Colonic mucosa (tissue), 4 donors: ENCODE data around the gene SEBOX. TPM values are rescaled to one million over a fixed set of nuclear protein-coding genes. Genes with fewer than 3 reads are reported as not detected.
A peak's percentile ranks its signal among the peaks of the same experiment; 100 is the strongest.

Experiments used
- DNase-seq: peaks from one replicate; pipeline ENCODE4 v3.0.0-alpha.2; 2020
- H3K27ac ChIP-seq: fragments of 200-600 bp; one replicate; pipeline ENCODE4 v1.8.0; 2021
- H3K27me3 ChIP-seq: fragments of 200-600 bp; one replicate; pipeline ENCODE4 v1.8.0; 2021
- H3K36me3 ChIP-seq: fragments of 200-600 bp; one replicate; pipeline ENCODE4 v1.8.0; 2021
- H3K4me1 ChIP-seq: fragments of 200-600 bp; one replicate; pipeline ENCODE4 v1.8.0; 2021; ENCODE audit warnings: mild to moderate bottlenecking
- H3K4me3 ChIP-seq: fragments of 200-600 bp; one replicate; pipeline ENCODE4 v1.8.0; 2021
- H3K9ac ChIP-seq, 2 donors: one replicate each; pipeline ENCODE4 v1.7.0; 2013; ENCODE audit warnings: control low read depth in 2 of 2, low read depth in 2 of 2, low read length in 2 of 2
- H3K9me3 ChIP-seq: fragments of 200-600 bp; one replicate; pipeline ENCODE4 v1.8.0; 2021
- CTCF ChIP-seq: fragments of 200-600 bp; IDR thresholded peaks from one replicate; pipeline ENCODE4 v1.8.0; 2022; ENCODE audit warnings: antibody characterized with exemption, mild to moderate bottlenecking
- intact Hi-C: fragments of 100-400 bp; cut with DNase I; formaldehyde crosslinking; loops from one replicate; pipeline ENCODE4 v1.14.1; 2022
- total RNA-seq, 2 donors: library from RNA; stranded (reverse); fragmentation: NEBNext Ultra II Directional in 1 of 2; extraction: Animal tissue kit (Norgen Biotek cat#: 25700) in 1 of 2; gene quantifications; one replicate each; pipeline ENCODE4 v1.2.1, GENCODE V29; 2021
- donor health status: healthy.
- donor health status: DM: no; HTN: no; CAD: no.
- donor health status: DM: no; HTN: no; CAD: no.

SEBOX gene
- total RNA-seq, 2 donors from 2014 or later: not detected

- Histone ChIP-seq H3K27ac (no peak overlapping the region), H3K9ac (no peak overlapping the region), H3K27me3 (peaks cover 2% of the 10 kb centered on the region), H3K36me3 (no peaks in the 10 kb centered on the region), H3K4me3 (no peak overlapping the region), H3K9me3 (no peaks in the 10 kb centered on the region), H3K4me1 (no peaks in the 10 kb centered on the region)
- DNase-seq: no peak
- no peak for TF ChIP-seq CTCF
- intact Hi-C loops: no loop called here
Observed at GRCh38 chr17:28386391-28386790, 21.4 kb upstream of the SEBOX start.

DNA sequence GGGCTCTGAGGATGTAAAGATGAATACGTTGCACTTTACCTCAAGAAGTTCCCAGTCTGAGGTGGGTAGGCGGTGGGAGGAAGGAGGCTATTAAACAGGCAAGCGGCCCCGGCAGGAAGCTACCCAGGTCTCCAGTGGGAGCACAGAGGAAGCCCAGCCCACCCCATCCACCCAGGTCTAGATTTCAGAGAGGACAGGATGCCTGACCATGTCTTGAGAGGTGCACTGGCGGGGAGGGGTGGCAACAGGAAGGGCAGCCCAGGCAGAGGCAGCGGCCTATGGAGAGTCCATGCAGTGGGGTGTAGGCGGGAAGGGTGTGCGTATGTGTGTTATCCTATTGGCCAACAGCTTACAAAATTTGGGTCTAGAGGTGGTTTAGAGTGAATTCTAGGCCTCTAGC, 20.4 kb upstream of the SEBOX start:
- Histone ChIP-seq H3K36me3 (no peaks in the 10 kb centered on the region), H3K27me3 (peaks cover 7% of the 10 kb centered on the region), H3K4me1 (no peaks in the 10 kb centered on the region), H3K27ac (no peak overlapping the region), H3K9ac (no peak overlapping the region), H3K9me3 (no peaks in the 10 kb centered on the region), H3K4me3 (peak overlapping the region; percentile 72)
- no peak for DNase-seq
- intact Hi-C loops: no loop called here
- no peak for TF ChIP-seq CTCF

GRCh38 chr17:28385037-28385400, 20.0 kb upstream of the SEBOX start:
- DNase-seq: peak; percentile 55
- Histone ChIP-seq H3K27ac (peak overlapping the region; percentile 51), H3K9me3 (no peaks in the 10 kb centered on the region), H3K27me3 (peaks cover 7% of the 10 kb centered on the region), H3K9ac (peak overlapping the region; percentile 41 to 63), H3K4me3 (peak overlapping the region; percentile 72), H3K4me1 (no peaks in the 10 kb centered on the region), H3K36me3 (no peaks in the 10 kb centered on the region)
- intact Hi-C loops: no loop called here
- TF ChIP-seq CTCF: no peak

- Histone ChIP-seq H3K27me3 (peaks cover 7% of the 10 kb centered on the region), H3K9me3 (no peaks in the 10 kb centered on the region), H3K4me1 (no peaks in the 10 kb centered on the region), H3K4me3 (peak overlapping the region; percentile 72), H3K36me3 (no peaks in the 10 kb centered on the region), H3K9ac (peak overlapping the region; percentile 41 to 63), H3K27ac (peak overlapping the region; percentile 51)
- peak; percentile 84 for DNase-seq
- intact Hi-C loops: loop anchor here (5.0 kb wide), 1 partner anchor 33 kb away; no protein-coding TSS in a partner anchor
- no peak for TF ChIP-seq CTCF
Observed at GRCh38 chr17:28384281-28385036, 19.5 kb upstream of the SEBOX start.

- DNase-seq: peak; percentile 54
- H3K9me3 ChIP-seq: no peaks in the 10 kb centered on the region
- no peak overlapping the region for H3K27ac ChIP-seq
- TF ChIP-seq CTCF: peak; percentile 26
- intact Hi-C loops: loop anchor here (5.0 kb wide), 1 partner anchor 36 kb away; no protein-coding TSS in a partner anchor
- H3K27me3 ChIP-seq: peaks cover 7% of the 10 kb centered on the region
- H3K36me3 ChIP-seq: no peaks in the 10 kb centered on the region
- H3K4me3 ChIP-seq: peak overlapping the region; percentile 19
- no peak overlapping the region for H3K9ac ChIP-seq
- H3K4me1 ChIP-seq: no peaks in the 10 kb centered on the region
Observed at GRCh38 chr17:28381141-28381825, 16.3 kb upstream of the SEBOX start.
